ENCODE data around the gene SLC66A2. TPM values are rescaled to one million over a fixed set of nuclear protein-coding genes. Genes with fewer than 3 reads are reported as not detected.

The SLC66A2 gene
- total RNA-seq, 1 experiment from 2014 or later = 13.0 TPM

GRCh38 chr18:79915161-79916127 lies 36.0 kb downstream of the SLC66A2 start:
- Histone ChIP-seq H3K4me2 (ENCODE audit: insufficient read depth, insufficient read length, low read length) (no peak overlapping the region), H3K27ac (ENCODE audit: insufficient read length, low read depth, low read length) (no peak overlapping the region), H3K79me2 (ENCODE audit: insufficient read depth, low read length) (no peaks in the 10 kb centered on the region), H2BK15ac (ENCODE audit: low read depth, low read length) (no peak overlapping the region), H2BK12ac (ENCODE audit: insufficient read length, low read depth, low read length) (no peak overlapping the region), H3K4ac (ENCODE audit: low read depth, low read length) (no peak overlapping the region), H3K23me2 (ENCODE audit: insufficient read length, low read depth, low read length, poor library complexity, severe bottlenecking) (no peaks in the 10 kb centered on the region), H4K5ac (ENCODE audit: insufficient read length, low read depth, low read length) (no peak overlapping the region), H3K23ac (ENCODE audit: insufficient read length, low read depth, low read length) (no peak overlapping the region), H2AK5ac (ENCODE audit: insufficient read length, low read length) (no peak overlapping the region), H3K4me1 (ENCODE audit: insufficient read depth, low read length) (no peaks in the 10 kb centered on the region), H3K18ac (ENCODE audit: insufficient read length, low read depth, low read length) (no peak overlapping the region), H4K8ac (replicated peaks; ENCODE audit: insufficient read length, low read depth, low read length) (no peak overlapping the region), H3K14ac (ENCODE audit: insufficient read depth, low read length) (no peak overlapping the region; the same call in 1 of the 2 replicates), H4K91ac (ENCODE audit: insufficient read length, low read depth, low read length) (no peak overlapping the region), H2BK120ac (ENCODE audit: low read depth, low read length, poor library complexity, severe bottlenecking) (no peak overlapping the region), H3K9me3 (ENCODE audit: control insufficient read depth, low read depth, low read length) (no peaks in the 10 kb centered on the region), H3K27me3 (ENCODE audit: insufficient read depth, low read length) (no peaks in the 10 kb centered on the region), H2BK20ac (ENCODE audit: low read depth, low read length, poor library complexity, severe bottlenecking) (no peak overlapping the region), H3K56ac (ENCODE audit: insufficient read length, low read depth, low read length) (no peak overlapping the region), H3K9ac (ENCODE audit: extremely low read depth, insufficient read length, low read length) (no peak overlapping the region), H3K79me1 (ENCODE audit: insufficient read depth, low read depth, low read length, poor library complexity, severe bottlenecking) (no peaks in the 10 kb centered on the region), H3T11ph (ENCODE audit: low read length) (no peak overlapping the region), H2AFZ (ENCODE audit: low read length) (no peak overlapping the region), H4K20me1 (ENCODE audit: control insufficient read depth, insufficient read depth, insufficient read length) (no peaks in the 10 kb centered on the region), H2BK5ac (ENCODE audit: insufficient read length, low read length) (no peak overlapping the region)
- DNase-seq = peak; percentile 39
- Mint-ChIP-seq H3K9me3 (peaks cover 3 to 6% of the 10 kb centered on the region in 2 experiments; a peak in 3 of 5 replicates), H3K4me1 (peaks cover 4 to 17% of the 10 kb centered on the region in 2 experiments; a peak in 3 of 4 replicates), H3K27me3 (ENCODE audit: low read depth) (peaks cover 11% of the 10 kb centered on the region), H3K36me3 (ENCODE audit: insufficient read depth in 1 of 3, low read depth in 3 of 3) (peaks cover 2 to 16% (median 5%) of the 10 kb centered on the region in 3 experiments; a peak in 5 of 7 replicates), H3K27ac (no peak overlapping the region; a peak in 1 of 7 replicates), H3K4me3 (no peak overlapping the region; a peak in 1 of 5 replicates)
- WGBS (ENCODE audit: extremely low coverage, insufficient read length, low lambda C conversion rate) = no CpG with 5 or more reads among the region's 50 CpGs
- no peak for TF ChIP-seq CTCF (conservative IDR thresholded peaks at IDR 0.05)
